ENCODE results near the gene FABP7. TPM values are rescaled to one million over a fixed set of nuclear protein-coding genes. Genes with fewer than 3 reads are reported as not detected.

The FABP7 gene
- total RNA-seq, 2 experiments from 2014 or later: not detected

GRCh38 chr6:122733259-122733658 is 46.3 kb upstream of the FABP7 start:
- Histone ChIP-seq H3K27ac (ENCODE audit: low read depth, low read length, poor library complexity, severe bottlenecking) (no peak overlapping the region), H4K20me1 (ENCODE audit: insufficient read depth, low read length) (no peaks in the 10 kb centered on the region), H3K79me2 (ENCODE audit: insufficient read depth, low read depth, low read length) (no peaks in the 10 kb centered on the region), H3K4me2 (ENCODE audit: low read length) (no peak overlapping the region), H2AFZ (ENCODE audit: low read length) (no peak overlapping the region; the same call in 1 of the 2 replicates), H3K4me3 (ENCODE audit: low read depth, low read length, poor library complexity, severe bottlenecking) (no peak overlapping the region), H3K36me3 (ENCODE audit: insufficient read depth, low read length) (no peaks in the 10 kb centered on the region), H3K4me1 (ENCODE audit: insufficient read depth, low read length, poor library complexity, severe bottlenecking) (no peaks in the 10 kb centered on the region), H3K9me2 (ENCODE audit: insufficient read depth, low read length) (no peaks in the 10 kb centered on the region), H3K9me3 (ENCODE audit: low read length) (no peaks in the 10 kb centered on the region)
- DNase-seq (ENCODE audit: low spot score): no peak
- intact Hi-C loops (cut with micrococcal nuclease; ENCODE audit: unreplicated experiment): no loop called here
- POLR2A ChIA-PET: interaction anchor here (0.6 kb wide), 1 partner anchor 1658 kb away, joined by 3 read pairs; no protein-coding TSS in a partner anchor
- CTCF ChIA-PET (ENCODE audit: unreplicated experiment): no interaction called here
- no TSS peak for BruUV-seq (replicated peaks)
- TF ChIP-seq EZH2phosphoT487 (IDR thresholded peaks at IDR 0.05; ENCODE audit: borderline replicate concordance, low read depth, low read length): no peak
- TF ChIP-seq CTCF (conservative IDR thresholded peaks at IDR 0.05; ENCODE audit: low read length): no peak

- ChIA-PET POLR2A (no interaction called here), CTCF (ENCODE audit: unreplicated experiment) (no interaction called here)
Observed at GRCh38 chr6:122734529-122735395, 44.8 kb upstream of the FABP7 start.

More at GRCh38 chr6:122734529-122735395, 44.8 kb upstream of the FABP7 start:
- no peaks in the 10 kb centered on the region for H3K9me3 ChIP-seq (ENCODE audit: low read length)
- no peak for DNase-seq (ENCODE audit: low spot score)
- no peak for TF ChIP-seq CTCF (conservative IDR thresholded peaks at IDR 0.05; ENCODE audit: low read length)
- no peak for TF ChIP-seq EZH2phosphoT487 (IDR thresholded peaks at IDR 0.05; ENCODE audit: borderline replicate concordance, low read depth, low read length)
- H3K9me2 ChIP-seq (ENCODE audit: insufficient read depth, low read length): no peaks in the 10 kb centered on the region
- no peak overlapping the region for H3K27ac ChIP-seq (ENCODE audit: low read depth, low read length, poor library complexity, severe bottlenecking)
- no peak overlapping the region for H3K4me3 ChIP-seq (ENCODE audit: low read depth, low read length, poor library complexity, severe bottlenecking)
- H3K36me3 ChIP-seq (ENCODE audit: insufficient read depth, low read length): no peaks in the 10 kb centered on the region
- no TSS peak for BruUV-seq (replicated peaks)
- intact Hi-C loops (cut with micrococcal nuclease; ENCODE audit: unreplicated experiment): no loop called here
- no peaks in the 10 kb centered on the region for H3K79me2 ChIP-seq (ENCODE audit: insufficient read depth, low read depth, low read length)
- no peaks in the 10 kb centered on the region for H3K4me1 ChIP-seq (ENCODE audit: insufficient read depth, low read length, poor library complexity, severe bottlenecking)
- no peak overlapping the region for H2AFZ ChIP-seq (ENCODE audit: low read length)
- no peak overlapping the region for H3K4me2 ChIP-seq (ENCODE audit: low read length)
- H4K20me1 ChIP-seq (ENCODE audit: insufficient read depth, low read length): no peaks in the 10 kb centered on the region

All from OCI-LY7 (cell line).